Stimulated activated CD4-positive, alpha-beta T cell treated with anti-CD3 and anti-CD28 coated beads, Interleukin-15, amount 100 ng/mL, for 48 hours (primary cell): ENCODE measurements around the gene ALK.

Experiments
- DNase-seq, 2 donors: peaks; one replicate each; pipeline ENCODE4 v3.0.0-alpha.2; 2020; ENCODE audit warnings: low read depth in 2 of 2

Gene ALK

GRCh38 chr2:29714333-29714732, 207.1 kb downstream of the ALK start:
- no peak for DNase-seq

GRCh38 chr2:29706171-29706720, 215.1 kb downstream of the ALK start:
- no peak for DNase-seq

GRCh38 chr2:29705616-29706015, 215.8 kb downstream of the ALK start:
- no peak for DNase-seq

- DNase-seq: no peak
These were observed 218.1 kb downstream of the ALK start for GRCh38 chr2:29703336-29703735.

GRCh38 chr2:29702276-29702675, 219.1 kb downstream of the ALK start:
- DNase-seq: peak in 1 of 2 donors; percentile 0

GRCh38 chr2:29700560-29700959, 220.8 kb downstream of the ALK start:
- DNase-seq: no peak

GRCh38 chr2:29699045-29699444, 222.3 kb downstream of the ALK start:
- no peak for DNase-seq

- DNase-seq: no peak
These were observed 223.2 kb downstream of the ALK start for GRCh38 chr2:29698216-29698615.

- no peak for DNase-seq
These were observed 223.7 kb downstream of the ALK start for GRCh38 chr2:29697715-29698114.

GRCh38 chr2:29697181-29697580, 224.2 kb downstream of the ALK start:
- DNase-seq: no peak

GRCh38 chr2:29694741-29695140, 226.6 kb downstream of the ALK start:
- no peak for DNase-seq

- DNase-seq: no peak
These were observed 229.9 kb downstream of the ALK start for GRCh38 chr2:29691391-29691950.

- no peak for DNase-seq
These were observed 231.7 kb downstream of the ALK start for GRCh38 chr2:29689666-29690065.

GRCh38 chr2:29688429-29688828, 233.0 kb downstream of the ALK start:
- DNase-seq: no peak

- no peak for DNase-seq
These were observed 234.3 kb downstream of the ALK start for GRCh38 chr2:29687121-29687520.

GRCh38 chr2:29676886-29677453, 244.4 kb downstream of the ALK start:
- DNase-seq: no peak

- no peak for DNase-seq
These were observed 256.8 kb downstream of the ALK start for GRCh38 chr2:29664578-29664977.

GRCh38 chr2:29663268-29663667, 258.1 kb downstream of the ALK start:
- DNase-seq: no peak

- no peak for DNase-seq
These were observed 258.5 kb downstream of the ALK start for GRCh38 chr2:29662861-29663260.

GRCh38 chr2:29660201-29660600, 261.2 kb downstream of the ALK start:
- DNase-seq: no peak

- DNase-seq: no peak
These were observed 262.2 kb downstream of the ALK start for GRCh38 chr2:29659178-29659577.

GRCh38 chr2:29657674-29658073, 263.7 kb downstream of the ALK start:
- DNase-seq: no peak

GRCh38 chr2:29655391-29656086, 265.8 kb downstream of the ALK start:
- DNase-seq: no peak
